H54 (cell line): ENCODE results near the gene S100A10.

Experiments
- DNase-seq: peaks from one replicate; pipeline ENCODE4 v3.0.0; 2011; ENCODE audit warnings: low spot score, mixed read lengths; ENCODE audit not compliant: insufficient read length
- FAIRE-seq: peaks from 3 replicates; lab custom pipeline; 2011; peaks lifted over from hg19 to GRCh38; lab: Jason Lieb, UNC
- POLR2A ChIP-seq: IDR thresholded peaks from 2 replicates; pipeline ENCODE4 v1.6.1; 2011; ENCODE audit warnings: low read depth, mild to moderate bottlenecking, low read length

Gene S100A10

DNA sequence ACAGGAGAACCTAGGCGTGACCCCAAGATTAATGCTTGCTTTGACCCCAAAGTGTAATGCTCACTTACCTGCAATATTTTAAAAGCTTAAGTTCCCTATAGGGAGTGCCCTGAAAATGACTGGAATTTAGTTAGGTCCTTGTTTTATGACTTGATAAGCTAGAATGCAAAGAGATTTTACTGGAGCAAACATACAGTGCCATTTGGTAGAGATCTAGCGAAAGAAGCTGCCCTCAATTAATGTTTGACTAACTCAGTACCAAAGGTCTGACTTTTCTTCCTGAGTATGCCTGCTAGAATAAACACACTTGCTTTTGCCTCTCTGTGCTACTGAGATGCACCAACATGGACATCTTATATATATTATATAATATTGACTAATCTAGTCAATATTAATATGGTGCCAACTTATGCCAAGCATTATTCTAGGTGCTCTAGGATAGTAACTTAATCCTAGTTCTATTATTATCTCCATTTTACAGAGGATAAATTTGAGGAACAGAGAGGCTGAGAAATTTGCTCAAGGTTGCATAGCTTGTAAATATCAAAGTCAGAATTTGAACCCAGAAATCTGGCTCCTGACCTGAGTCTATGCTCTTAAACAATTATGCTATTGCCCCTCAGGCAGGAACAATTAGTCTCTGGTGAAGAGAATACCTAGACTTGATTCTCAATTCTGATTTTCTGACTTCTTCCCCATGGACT lies 18.2 kb downstream of the S100A10 start:
- DNase-seq (no peak), FAIRE-seq (no peak)

DNA sequence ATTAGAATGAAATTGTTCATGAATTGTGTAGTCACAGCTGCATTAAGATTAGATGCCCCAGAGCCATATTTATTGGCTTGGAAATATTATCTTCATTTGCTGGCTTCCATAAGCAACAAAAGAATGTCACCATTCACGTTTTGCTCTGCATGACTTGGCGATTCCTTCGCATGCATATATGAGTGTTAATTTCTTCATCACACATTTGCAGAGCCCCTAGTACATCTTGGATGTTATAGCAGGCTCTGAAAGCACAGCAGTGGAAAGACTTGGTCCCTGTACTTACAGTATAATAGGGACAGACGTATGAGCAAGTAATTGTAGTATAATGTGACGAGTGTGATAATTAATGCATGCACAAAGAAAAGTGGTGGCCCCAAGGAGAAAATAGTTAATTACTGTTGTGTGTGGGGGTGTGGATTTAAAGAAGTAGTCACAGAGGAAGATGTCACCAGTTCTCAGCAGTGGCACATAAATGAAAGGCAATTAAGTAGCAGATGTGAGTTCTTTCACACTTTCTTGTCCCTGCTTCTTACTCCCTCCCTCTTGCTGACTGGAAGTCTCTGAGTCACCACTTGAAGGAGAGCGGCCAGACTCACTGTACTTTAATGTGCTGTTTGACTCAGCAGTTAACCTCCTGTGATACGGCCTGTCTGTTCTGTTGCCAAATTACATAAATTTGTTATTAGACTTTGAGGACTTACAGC lies 21.0 kb downstream of the S100A10 start:
- DNase-seq (no peak), FAIRE-seq (peak; percentile 82)

More for the DNA sequence above, 18.2 kb downstream of the S100A10 start:
- TF ChIP-seq POLR2A = no peak

DNA sequence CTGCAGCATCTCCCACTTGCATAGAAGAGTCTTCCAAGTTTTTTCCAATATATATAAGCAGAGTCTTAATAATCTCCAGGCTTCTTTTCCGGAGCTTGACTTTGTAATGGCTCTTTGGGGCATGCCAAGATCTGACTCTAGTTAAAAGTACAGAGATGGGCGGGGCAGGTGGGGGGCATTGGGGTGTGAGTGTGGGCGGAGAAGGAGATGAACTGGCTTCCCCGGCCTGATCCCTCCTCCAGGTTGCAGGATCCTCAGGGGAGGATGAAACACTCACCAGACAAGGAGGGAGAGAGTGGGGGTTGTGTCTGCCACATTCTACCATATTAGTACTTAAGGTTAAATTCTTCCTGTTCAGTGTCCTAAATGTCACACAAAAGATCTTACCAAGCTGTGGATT lies 23.0 kb downstream of the S100A10 start:
- DNase-seq = no peak
- TF ChIP-seq POLR2A = no peak
- FAIRE-seq = no peak

More for the DNA sequence above, 21.0 kb downstream of the S100A10 start:
- TF ChIP-seq POLR2A = no peak

DNA sequence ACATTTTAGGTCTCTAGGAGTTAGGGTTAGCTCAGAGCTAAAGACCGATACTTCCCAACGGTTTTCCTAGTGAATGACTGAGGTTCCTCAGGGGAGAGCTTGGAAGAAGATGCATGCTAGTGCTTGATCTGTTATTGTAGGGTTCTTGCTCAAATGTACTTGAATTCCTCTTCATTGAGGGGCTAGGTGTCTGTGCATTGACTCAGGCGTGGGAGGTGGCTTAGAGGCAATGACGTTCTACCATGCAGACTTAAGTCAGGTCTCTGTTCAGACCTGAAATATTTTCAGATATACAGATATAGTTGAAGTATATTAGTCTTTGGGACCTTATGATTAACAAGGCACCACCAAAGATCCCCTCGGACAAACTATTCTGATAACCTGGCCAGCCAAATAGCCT lies 23.5 kb downstream of the S100A10 start:
- no peak for FAIRE-seq
- no peak for DNase-seq
- TF ChIP-seq POLR2A = no peak

DNA sequence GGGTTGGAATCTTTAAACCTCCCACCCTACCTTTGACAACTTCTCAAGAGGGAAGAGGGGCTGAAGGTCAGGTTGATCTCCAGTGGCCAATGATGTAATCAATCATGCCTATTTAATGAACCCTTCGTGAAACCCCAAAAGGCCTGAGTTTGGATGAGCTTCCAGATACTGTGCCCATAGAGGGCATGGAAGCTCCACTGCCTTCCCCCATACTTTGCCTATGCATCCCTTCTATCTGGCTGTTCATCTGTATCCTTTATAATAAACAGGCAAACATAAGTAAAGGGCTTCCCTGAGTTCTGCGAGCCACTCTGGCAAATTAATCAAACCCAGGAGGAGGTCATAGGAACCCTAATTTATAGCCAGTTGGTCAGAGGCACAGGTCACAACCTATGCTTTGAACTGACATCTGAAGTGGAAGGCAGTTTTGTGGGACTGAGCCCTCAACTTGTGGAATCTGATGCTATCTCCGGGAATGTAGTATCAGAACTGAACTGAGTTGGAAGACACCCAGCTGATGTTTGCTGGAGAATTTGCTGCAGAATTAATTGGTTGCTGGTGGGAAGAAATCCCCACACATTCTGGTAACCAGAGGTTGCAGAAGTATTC lies 24.8 kb downstream of the S100A10 start:
- FAIRE-seq (no peak), DNase-seq (no peak)
- TF ChIP-seq POLR2A = no peak

DNA sequence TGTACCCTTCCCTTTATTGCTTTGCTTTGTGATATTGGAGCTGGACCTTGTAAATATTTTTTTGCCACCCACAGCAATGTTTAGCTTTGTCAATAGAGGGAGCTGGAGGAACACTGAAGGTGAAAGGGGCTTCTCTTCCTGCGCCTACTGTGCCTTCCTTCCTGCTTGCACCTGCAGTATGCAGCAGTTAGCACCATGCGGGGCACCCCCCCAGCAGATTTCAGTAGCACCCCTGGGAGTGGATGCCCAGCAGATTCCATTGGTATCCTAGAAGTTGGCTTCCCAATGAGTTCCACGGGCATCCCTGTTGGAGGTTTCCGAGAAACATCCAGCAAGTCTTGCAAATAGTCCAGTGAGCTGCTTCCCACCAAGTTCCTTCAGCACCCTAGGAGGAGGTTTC lies 25.6 kb downstream of the S100A10 start:
- FAIRE-seq (no peak), DNase-seq (no peak)
- TF ChIP-seq POLR2A = no peak

DNA sequence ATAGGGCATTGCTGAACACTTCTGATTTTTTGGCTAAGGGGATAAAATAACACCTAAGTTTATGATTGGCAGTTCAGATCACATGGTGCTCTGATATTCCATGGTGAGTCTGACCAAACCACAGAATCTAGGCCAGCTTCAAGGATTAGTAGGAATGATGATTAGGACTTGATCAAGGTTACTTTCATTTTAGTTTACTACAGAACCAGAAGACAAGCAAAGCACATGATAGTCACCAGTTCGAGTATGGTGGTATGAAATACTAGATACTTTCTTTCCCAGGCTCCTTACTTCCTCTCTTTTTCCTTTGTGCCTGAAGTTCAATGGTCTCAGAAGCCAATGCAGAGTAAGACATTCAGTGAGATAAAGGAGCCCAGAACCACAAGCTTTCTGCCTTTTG lies 26.6 kb downstream of the S100A10 start:
- DNase-seq (no peak), FAIRE-seq (no peak)
- no peak for TF ChIP-seq POLR2A

DNA sequence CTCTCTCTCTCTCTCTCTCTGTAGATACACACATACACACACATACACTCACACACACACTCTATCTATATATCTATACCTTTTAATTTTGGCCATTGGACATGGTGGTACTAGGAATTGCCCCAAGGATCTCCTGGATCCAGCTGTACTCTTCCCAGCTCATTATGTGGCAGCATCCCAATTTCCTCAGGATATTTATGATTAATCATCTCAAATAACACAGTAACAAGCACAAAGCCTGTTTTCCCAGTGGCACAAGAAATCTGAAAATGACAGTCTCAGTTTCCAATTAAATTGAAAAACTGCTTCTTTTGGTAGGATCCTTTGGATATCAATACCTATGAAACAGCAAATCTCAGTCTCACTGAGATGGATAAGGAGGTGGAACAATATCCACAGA lies 27.6 kb downstream of the S100A10 start:
- no peak for TF ChIP-seq POLR2A
- FAIRE-seq (no peak), DNase-seq (no peak)

DNA sequence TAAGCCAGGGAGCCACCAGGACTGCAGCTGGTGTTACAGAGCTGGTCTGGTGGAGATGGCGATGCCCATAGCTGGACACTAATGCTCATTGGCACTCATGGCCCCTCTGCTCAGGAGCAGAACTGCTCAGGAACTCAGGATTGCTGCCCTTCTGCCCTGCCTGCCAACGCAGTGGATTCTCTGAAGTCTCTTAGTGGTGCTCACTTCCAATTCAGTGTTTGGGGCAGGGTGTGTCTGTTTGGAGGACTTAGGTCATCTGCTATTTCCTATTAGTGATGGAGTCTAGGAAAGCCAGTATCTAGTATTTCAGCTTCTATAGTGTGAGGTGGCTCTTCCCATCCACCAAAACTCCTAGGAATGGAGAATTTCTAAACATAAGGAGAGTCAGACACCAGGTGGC lies 29.1 kb downstream of the S100A10 start:
- FAIRE-seq = no peak
- no peak for TF ChIP-seq POLR2A
- no peak for DNase-seq

DNA sequence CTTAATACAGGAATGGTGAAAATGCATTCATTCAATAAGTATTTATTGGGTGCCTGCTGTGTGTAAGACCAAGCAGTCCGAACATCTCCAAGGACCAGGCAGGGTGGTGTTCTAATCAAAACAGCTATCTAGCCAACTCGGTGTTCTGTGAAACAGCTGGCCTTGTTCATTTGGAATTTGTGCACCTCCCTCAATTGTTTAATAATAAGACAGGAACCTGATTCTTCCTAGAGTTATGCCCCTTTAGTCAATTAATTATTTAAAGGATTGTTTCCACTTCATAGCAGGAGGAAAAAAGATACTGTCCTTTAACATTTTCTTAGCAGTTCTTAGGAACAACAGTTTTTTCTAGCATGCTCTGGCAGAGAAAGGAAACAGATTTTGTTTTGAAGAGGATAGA lies 30.4 kb downstream of the S100A10 start:
- no peak for DNase-seq
- TF ChIP-seq POLR2A = no peak
- FAIRE-seq = no peak

DNA sequence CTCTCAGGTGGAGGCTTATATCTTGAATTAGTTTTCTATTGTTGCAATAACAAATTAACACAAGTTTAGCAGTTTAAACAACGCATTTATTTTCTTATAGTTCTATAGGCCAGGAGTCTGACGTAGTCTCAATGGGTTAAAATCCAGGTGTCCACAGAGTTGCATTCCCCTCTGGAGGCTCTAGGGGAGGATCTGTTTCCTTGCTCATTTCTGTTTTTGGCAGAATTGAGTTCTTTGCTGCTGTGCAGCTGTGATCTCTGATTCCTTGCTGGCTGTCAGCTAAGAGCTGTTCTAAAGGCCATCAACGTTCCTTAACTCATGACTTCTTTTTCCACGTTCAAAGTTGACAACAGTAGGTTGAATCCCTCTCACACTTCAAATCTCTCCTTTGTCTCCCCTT lies 31.8 kb downstream of the S100A10 start:
- no peak for FAIRE-seq
- no peak for DNase-seq
- no peak for TF ChIP-seq POLR2A

DNA sequence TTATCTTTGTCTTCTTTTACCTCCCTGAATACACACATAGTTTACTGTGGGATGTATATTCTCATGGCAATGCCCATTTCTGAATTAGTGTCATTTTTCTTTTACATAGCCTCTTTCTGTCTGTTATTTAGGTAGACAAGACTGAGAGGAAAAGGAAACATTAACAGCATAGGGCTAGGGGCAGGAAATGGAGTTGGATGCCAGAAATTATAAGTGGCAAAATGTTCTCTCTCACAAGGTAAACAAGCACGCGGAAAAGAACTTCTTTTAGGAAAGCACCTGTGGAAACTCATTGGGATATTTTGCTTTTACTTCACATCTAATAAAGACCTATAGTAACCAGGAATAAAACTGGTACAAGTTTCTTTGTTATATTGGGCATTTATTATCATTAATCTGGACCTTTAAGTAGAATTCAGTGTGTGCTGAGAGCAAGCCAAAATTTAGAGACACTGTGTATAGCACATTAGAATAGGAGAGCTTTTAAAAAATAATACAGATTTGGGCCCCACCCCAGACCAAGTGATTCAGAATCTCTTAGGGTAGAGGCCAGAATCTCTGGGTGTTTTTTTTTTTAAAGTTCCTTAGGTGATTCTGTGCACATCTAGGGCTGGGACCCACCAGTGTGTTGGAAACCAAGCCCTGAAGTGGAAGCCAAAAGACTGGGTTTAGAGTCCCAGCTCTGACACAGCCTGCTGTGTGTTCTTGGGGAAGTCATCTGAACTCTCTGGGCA lies 32.7 kb downstream of the S100A10 start:
- DNase-seq (no peak), FAIRE-seq (no peak)
- no peak for TF ChIP-seq POLR2A

DNA sequence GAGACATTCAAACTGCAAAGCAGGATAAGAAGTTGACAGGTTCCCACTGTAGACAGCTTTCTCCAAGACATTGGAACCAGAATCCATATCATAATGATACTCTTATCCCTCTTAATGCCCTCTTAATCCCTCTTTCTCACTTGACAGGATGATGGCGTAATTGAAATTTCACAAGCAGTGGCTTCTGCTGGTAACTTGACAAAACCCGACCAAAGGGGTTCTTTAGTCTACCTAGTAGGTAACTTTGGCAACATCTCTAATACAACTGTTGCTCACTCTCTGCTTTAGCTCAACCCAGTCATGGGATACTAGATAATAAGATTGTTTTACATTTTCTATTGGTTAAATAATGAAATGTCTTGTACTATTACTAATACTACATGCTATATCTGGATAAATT lies 34.7 kb downstream of the S100A10 start:
- no peak for FAIRE-seq

More for the DNA sequence above, 34.7 kb downstream of the S100A10 start:
- no peak for DNase-seq
- no peak for TF ChIP-seq POLR2A
